Stimulated activated CD4-positive, alpha-beta T cell treated with anti-CD3 and anti-CD28 coated beads, Interleukin-4, amount 100 ng/mL, for 4 hours (primary cell): ENCODE results near the gene WDR35.

Experiments
- DNase-seq, 2 experiments: peaks; one replicate each; pipeline ENCODE4 v3.0.0-alpha.2; 2020

Gene WDR35

GRCh38 chr2:19989667-19990415, at the start of gene WDR35:
Gene WDR35 (minus strand): TSS chr2:19990105. CDS start chr2:19990015, 90 bp downstream.
- peak; percentile 87 to 94 for DNase-seq

- no peak for DNase-seq
Observed at GRCh38 chr2:20037660-20038059, 47.8 kb upstream of the WDR35 start.

GRCh38 chr2:20035955-20036666, 46.2 kb upstream of the WDR35 start:
- no peak for DNase-seq

- DNase-seq = no peak
Observed at GRCh38 chr2:20034821-20035220, 44.9 kb upstream of the WDR35 start.

DNA sequence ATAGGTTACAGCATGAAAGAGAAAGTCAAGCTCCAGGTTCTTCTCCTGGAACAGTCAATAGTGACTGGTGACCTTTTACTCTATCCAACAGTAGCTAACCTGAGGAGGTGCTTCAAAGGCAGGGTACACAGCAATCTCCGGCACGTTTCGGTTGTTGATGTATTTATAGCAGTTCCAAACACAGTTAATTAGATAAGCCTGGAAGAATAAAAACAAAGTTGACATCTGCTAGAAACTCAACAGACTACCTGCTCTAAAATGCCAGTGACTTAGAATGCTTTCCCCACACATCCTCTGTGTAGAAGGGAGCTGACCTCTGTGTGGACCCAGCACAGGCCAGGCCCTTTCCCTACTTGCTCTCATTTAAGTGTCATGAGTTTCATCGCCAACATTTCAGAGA, 44.3 kb upstream of the WDR35 start:
- no peak for DNase-seq

GRCh38 chr2:20033322-20033721, 43.4 kb upstream of the WDR35 start:
- DNase-seq = no peak

- no peak for DNase-seq
Observed at GRCh38 chr2:20030224-20030623, 40.3 kb upstream of the WDR35 start.

DNA sequence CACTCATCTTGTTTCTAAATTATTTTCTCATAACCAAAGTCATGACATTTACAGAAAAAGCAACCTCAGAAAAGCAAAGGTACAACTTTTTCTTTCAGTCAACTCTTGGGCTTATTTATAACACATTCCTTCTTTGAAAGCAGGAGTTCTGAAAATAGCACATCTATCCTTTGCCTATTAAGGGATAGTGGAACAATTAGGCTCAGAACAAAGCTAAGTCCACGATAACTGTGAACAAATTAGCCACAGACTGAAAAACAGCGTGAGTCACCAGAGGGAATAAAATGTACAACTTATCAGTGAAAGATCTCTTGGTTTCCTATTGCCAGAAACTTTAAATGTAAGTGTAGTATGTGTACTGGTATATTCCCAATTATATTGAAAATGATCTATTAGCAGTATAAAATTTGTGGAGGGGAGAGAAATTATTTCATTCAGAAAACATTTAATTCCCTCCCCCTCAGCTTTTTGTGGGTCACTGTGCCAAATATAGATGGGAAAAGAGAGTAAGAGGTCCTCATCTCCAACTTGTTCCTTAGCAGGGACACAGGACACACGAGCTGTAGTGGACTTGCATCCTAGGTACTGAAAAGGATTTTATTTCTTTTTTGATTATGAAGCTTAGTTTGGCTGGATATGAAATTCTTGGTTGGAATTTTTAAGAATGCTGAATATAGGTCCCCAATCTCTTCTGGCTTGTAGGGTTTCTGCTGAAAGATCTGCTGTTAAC, 38.0 kb upstream of the WDR35 start:
- no peak for DNase-seq

- DNase-seq = no peak
Observed at GRCh38 chr2:20027260-20027677, 37.4 kb upstream of the WDR35 start.

DNA sequence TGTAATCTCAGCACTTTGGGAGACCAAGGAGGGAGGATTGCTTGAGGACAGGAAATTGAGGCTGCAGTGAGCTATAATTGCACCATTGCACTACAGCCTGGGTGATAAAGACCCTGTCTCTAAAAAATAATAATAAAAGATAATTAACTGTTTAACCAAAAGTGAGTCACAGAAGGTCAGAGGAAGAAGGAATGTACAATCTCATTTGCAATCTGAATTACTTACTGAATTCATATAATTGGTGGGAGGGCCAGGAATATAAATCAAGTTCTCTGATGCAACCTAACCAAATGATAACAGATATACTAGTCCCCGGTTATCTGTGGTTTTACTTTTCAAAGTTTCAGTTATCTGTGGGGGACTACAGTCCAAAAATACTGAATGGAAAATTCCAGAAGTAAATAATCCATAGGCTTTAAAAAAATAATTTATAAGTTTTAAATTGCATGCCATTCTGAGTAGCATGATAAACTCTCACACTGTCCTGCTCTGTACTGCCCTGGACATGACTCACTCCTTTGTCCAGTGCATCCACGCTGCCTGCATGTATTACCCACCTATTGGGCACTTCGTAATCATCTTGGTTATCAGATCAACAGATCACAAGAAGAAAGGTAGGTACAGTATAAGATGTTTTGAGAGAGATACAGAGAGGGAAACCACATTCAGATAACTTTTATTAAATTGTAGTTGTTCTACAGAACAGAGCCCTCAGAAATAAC, 35.3 kb upstream of the WDR35 start:
- no peak for DNase-seq

DNA sequence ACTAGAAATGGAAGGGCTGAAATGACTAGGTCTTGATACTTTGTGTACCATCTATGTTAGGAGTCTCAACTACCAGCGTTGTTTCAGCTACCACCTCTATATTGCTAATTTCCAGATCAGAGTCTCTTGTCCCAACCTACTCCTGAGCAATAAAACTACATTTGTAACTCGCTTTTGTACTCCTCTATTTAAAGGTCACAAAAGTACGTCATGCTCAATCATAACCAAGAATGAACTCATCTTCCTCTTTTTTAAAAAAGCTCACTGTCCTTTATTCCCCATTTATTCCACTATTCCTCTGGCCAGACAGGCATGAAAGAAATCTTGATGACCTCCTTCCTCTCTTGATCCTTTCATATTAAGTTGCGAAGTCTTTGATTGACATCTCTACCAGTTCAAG, 33.8 kb upstream of the WDR35 start:
- no peak for DNase-seq

DNA sequence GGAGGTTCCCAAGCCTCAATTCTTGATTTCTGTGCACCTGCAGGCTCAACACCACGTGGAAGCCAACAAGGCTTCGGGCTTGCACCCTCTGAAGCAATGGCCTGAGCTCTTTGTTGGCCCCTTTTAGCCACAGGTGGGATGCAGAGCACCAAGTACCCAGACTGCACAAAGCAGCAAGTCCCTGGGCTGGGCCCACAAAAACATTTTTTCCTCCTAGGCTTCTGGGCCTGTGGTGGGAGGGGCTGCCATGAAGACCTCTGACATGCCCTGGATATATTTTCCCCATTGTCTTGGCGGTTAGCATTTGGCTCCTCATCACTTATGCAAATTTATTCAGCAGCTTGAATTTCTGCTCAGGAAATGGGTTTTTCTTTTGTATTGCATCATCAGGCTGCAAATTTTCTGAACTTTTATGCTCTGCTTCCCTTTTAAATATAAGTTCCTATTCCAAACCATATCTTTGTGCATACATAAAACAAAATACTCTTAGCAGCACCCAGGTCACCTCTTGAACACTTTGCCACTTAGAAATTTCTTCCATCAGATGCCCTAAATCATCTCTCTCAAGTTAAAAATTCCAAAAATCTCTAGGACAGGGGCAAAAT, 31.6 kb upstream of the WDR35 start:
- DNase-seq = no peak

DNA sequence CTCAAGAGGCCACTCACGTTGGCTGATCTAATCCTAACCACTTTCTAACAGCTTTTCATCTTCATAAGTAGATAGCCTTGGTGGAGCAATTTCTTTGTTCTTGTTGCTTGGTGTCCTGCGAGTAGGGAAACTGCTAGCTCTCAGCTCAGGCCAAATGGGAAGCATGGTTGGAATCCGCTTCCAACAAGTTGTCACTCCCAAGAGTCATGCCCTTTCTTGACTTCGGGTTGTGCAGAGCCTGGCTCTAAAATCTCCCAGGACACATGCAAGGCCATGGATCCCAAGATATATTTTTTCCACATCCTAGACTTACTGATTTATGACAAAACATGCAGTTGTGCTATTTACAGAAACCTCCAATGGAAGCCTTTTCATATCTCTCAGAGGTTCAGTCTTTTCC, 29.8 kb upstream of the WDR35 start:
- no peak for DNase-seq

DNA sequence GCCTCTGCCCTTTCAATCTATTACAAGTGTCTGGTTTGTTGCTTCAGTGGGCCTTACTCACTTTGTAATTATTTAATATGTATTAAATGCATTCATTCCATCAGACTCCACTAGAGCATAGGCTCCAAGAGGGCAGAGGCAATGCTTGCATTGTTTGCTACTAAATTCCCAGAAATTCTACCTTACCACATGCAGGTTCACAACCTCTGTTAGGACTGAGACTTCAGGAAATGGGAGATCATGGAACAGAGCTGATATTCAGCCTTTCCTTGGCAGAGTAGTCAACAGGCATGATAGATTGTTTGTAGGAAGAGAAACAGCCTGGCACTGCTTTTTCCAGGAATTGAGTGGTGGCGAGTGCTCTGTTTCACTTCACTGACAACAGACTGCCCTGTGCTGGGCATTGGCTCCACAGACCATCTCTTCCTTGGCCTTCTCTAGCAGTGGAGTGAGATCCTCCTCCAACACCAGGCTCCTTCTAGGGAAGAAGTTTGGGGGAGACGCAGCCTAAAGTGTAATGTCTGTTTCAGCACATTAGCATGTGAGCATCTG, 28.8 kb upstream of the WDR35 start:
- no peak for DNase-seq

DNA sequence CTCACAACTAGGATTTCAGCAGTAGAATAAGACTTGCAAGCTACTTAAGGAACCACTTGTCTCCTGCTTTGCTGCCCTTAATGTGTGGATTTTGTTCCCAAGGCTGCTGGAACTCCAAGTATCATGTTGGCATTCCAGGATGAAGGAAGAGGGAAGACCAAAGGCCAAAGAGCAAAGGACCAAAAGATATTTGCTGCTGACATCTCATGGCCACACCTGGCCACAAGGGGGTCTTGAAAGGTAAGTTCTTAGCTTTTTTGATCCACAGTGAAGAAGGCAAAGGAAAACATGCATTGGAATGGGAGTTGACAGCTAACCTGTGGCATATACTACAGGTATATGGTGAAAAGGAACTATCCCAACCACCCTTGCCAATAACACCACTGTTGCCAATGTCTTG, 26.4 kb upstream of the WDR35 start:
- DNase-seq = no peak

- DNase-seq = no peak
Observed at GRCh38 chr2:20015482-20016083, 25.7 kb upstream of the WDR35 start.

GRCh38 chr2:20013126-20013849, 23.4 kb upstream of the WDR35 start:
- no peak for DNase-seq

- DNase-seq = peak in 1 of 2 experiments; percentile 5
Observed at GRCh38 chr2:20012282-20013125, 22.6 kb upstream of the WDR35 start, which contains the start of gene MATN3. Gene MATN3 (minus strand): TSS chr2:20012668. CDS start chr2:20012631, 37 bp downstream.

- no peak for DNase-seq
Observed at GRCh38 chr2:20012032-20012281, 22.1 kb upstream of the WDR35 start.

GRCh38 chr2:20011276-20012031, 21.5 kb upstream of the WDR35 start:
- no peak for DNase-seq
